GM12801 (cell line): ENCODE measurements around the gene SERPINB2.

ENCODE experiments used
- TF ChIP-seq, protein P1 (sequence below): IDR thresholded peaks from one replicate; pipeline ENCODE4 v1.5.1; 2011; ENCODE audit warnings: control low read depth; ENCODE audit not compliant: insufficient read length; ENCODE audit errors: extremely low read depth

SERPINB2 gene

DNA sequence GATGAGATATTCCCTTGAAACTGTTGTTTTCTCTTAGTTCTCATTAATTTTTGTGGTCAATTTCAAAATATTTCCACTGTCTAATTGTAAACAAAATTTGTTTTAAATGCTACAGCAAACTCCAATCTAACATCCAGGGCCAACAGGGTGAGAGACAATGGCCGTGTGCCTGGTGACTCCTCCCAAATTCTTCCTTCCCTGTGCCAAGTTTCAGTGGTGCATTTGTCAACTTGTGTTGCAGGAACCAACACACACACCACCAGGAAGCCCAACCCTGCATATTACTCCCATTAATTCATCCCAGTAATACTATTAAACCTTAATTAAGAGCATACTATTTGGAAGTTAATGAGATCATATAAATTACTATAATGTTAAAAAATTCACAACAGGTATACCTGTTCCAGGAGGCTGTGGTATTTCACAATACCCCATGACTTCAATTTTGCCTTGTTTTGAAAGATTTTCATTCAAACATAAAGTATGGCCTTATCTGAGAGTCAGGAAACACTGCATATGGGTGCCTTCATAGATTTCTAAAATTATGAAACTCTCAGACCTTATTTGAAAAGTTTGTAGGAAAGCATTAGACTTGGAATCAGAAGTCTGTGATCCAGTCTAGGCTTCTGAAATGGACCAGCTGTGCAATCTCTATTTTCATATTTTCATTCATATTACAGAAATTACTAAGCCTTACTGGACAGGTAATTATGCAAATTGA lies 1.1 kb downstream of the SERPINB2 start:
- TF ChIP-seq, protein P1, sequence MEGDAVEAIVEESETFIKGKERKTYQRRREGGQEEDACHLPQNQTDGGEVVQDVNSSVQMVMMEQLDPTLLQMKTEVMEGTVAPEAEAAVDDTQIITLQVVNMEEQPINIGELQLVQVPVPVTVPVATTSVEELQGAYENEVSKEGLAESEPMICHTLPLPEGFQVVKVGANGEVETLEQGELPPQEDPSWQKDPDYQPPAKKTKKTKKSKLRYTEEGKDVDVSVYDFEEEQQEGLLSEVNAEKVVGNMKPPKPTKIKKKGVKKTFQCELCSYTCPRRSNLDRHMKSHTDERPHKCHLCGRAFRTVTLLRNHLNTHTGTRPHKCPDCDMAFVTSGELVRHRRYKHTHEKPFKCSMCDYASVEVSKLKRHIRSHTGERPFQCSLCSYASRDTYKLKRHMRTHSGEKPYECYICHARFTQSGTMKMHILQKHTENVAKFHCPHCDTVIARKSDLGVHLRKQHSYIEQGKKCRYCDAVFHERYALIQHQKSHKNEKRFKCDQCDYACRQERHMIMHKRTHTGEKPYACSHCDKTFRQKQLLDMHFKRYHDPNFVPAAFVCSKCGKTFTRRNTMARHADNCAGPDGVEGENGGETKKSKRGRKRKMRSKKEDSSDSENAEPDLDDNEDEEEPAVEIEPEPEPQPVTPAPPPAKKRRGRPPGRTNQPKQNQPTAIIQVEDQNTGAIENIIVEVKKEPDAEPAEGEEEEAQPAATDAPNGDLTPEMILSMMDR, result no peak

DNA sequence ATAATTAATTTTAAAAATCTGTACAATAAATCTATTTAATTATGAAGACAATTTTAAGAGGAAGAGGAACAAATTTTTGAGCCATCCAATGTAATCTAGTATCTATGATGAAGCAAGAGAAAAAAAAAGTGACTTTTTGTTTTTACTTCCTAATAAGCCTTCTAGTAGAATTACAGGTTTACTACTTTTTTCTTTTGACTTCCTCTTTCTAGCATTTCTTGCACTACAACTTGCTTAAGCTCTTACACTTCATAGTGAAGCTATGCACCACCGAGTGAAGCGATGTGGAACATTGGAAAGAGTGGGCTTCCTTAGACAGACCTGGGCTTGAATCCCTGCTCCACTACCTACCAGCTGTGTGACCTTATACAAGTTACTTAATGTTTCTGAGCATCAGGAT lies 2.1 kb downstream of the SERPINB2 start:
- TF ChIP-seq, protein P1, result no peak

DNA sequence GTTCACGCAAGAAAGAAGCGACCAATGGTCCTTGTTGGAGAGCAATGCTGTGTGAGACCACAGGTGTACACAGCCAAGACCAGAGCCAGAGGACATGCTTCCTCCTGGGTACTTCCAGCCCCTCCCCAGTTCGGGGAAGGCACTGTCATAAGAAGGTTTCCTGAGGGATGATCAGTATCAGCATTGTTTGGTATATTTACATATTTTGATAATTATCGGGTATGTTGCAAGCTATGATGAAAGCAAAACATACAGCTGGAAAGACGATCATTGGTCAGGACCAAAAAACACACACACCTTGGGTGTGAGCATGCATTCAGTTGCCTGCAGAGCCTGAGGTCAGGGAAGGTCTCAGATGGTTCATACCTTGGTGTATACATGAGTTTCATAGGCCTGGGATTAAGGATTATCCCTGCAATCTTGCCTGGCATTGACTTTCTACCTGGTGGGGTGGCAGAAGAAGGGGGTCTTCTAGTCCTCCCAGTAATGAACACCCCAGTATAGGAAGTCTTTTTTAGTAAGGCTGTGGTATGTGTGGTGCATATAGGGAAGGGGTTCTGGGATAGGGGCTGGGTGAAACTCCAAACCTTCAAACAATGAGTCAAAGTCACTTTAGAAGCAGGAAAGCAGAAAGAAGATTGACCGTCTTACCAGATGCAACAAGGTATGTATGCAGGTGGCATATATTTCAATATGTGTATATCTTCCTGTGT lies 2.9 kb downstream of the SERPINB2 start:
- TF ChIP-seq, protein P1, result no peak

DNA sequence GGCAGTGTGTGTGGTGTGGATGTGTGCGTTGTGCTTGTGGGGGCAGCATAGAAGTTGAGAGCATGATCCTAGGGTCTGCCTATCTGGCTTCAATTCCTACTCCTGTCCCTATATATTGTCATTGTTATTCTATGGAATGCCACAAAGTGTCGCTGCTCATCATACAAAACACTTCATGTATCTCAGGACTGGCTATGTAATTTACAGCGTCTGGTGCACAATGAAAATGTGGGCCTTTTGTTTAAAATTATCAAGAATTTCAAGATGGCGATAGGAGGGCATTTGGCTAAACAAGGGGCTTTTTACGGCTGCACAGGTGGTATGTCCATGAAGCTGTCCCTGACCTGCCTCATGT lies 3.4 kb downstream of the SERPINB2 start:
- TF ChIP-seq, protein P1, result no peak

DNA sequence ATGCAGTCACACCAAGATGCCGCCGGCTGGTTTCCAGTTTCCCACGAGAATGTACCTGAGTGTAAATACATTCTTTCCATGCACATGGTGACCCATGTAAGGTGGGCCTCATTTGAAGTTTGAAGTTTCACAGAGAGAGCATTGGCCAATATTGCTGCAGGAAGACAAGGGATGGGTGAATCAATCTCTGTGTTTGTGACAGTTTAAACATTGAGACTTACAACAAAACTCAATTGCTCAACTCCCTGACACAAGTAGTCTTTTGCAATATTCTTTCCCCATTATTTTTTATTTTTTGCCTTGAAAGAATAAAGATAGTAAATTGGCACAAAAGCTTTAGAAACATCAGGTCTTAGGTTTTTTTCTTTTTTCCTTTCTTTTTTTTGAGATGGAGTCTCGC lies 5.1 kb downstream of the SERPINB2 start:
- TF ChIP-seq, protein P1, result no peak

DNA sequence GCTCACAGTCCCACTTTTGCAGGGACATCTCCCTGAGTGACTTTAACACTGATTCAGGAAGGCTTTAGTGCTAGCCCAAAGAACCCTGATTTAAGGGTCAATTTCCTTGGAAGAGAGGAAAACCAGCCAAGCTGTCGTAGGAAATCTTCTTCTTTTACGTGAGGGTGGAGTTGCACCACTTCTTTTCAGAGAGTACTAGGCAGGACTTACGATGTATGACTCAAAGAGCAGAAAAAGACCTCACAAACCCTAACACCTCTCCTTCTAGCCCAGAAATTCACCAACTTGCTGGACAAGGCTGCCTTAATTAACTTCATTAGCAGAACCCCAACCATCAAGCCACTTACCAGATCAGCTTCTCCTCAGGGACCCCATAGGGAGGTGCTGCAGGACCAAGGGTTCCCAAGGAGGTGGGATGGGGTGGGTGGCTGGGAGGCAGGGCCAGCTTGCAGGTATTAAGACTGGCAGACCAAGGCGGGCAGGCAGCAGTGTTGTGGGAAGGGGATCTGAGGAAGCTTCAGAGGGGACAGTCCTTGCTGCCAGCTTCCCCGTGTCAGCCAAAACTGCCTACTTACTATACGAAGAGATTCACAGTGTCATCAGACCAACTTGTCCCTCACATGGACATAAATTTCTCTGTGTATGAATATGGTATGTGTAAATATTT lies 6.7 kb downstream of the SERPINB2 start:
- TF ChIP-seq, protein P1, result no peak

DNA sequence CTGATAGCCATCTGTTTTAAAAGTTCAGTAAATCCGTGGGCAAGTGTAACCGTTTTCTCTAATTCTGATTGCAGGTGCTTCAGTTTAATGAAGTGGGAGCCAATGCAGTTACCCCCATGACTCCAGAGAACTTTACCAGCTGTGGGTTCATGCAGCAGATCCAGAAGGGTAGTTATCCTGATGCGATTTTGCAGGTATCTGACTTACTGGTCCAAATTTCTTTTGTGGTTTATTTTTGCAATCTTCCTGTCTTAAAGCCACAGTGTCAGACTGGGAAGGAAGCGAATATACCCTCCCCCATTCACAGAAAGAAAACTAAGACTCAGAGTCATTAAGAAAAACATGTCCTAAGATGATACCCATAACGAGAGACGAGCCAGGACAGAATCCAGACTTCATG lies 7.7 kb downstream of the SERPINB2 start:
- TF ChIP-seq, protein P1, result no peak
